ENCODE results near the gene PIGL.

PIGL gene

GRCh38 chr17:16313139-16314090 lies 96.4 kb downstream of the PIGL start:
- DNase-seq: no peak

GRCh38 chr17:16314189-16314588 lies 97.2 kb downstream of the PIGL start:
- DNase-seq: no peak

GRCh38 chr17:16314859-16315258 lies 97.8 kb downstream of the PIGL start:
- no peak for DNase-seq

GRCh38 chr17:16319969-16320368 lies 103.0 kb downstream of the PIGL start:
- DNase-seq: no peak

- no peak for DNase-seq
Measured at GRCh38 chr17:16322636-16323035, 105.6 kb downstream of the PIGL start.

- no peak for DNase-seq
Measured at GRCh38 chr17:16325964-16326363, 109.0 kb downstream of the PIGL start.

- no peak for DNase-seq
Measured at GRCh38 chr17:16327018-16327417, 110.0 kb downstream of the PIGL start.

GRCh38 chr17:16328997-16329396 lies 112.0 kb downstream of the PIGL start:
- DNase-seq: no peak

GRCh38 chr17:16329519-16330271 lies 112.7 kb downstream of the PIGL start:
- peak; percentile 59 for DNase-seq

- DNase-seq: no peak
Measured at GRCh38 chr17:16338391-16338790, 121.4 kb downstream of the PIGL start.

- DNase-seq: no peak
Measured at GRCh38 chr17:16339402-16339801, 122.4 kb downstream of the PIGL start.

GRCh38 chr17:16339959-16340358 lies 122.9 kb downstream of the PIGL start:
- DNase-seq: no peak

- DNase-seq: no peak
Measured at GRCh38 chr17:16342979-16343378, 126.0 kb downstream of the PIGL start.

- no peak for DNase-seq
Measured at GRCh38 chr17:16343569-16343968, 126.6 kb downstream of the PIGL start.

GRCh38 chr17:16345565-16345964 lies 128.6 kb downstream of the PIGL start:
- DNase-seq: no peak

- no peak for DNase-seq
Measured at GRCh38 chr17:16346721-16347271, 129.8 kb downstream of the PIGL start.

- DNase-seq: no peak
Measured at GRCh38 chr17:16348586-16348985, 131.6 kb downstream of the PIGL start.

- no peak for DNase-seq
Measured at GRCh38 chr17:16349431-16349830, 132.4 kb downstream of the PIGL start.

- DNase-seq: no peak
Measured at GRCh38 chr17:16351831-16352230, 134.8 kb downstream of the PIGL start.

- peak; percentile 42 for DNase-seq
Measured at GRCh38 chr17:16352303-16352666, 135.3 kb downstream of the PIGL start.

- peak; percentile 46 for DNase-seq
Measured at GRCh38 chr17:16352667-16353316, 135.8 kb downstream of the PIGL start.

- no peak for DNase-seq
Measured at GRCh38 chr17:16353317-16354174, 136.5 kb downstream of the PIGL start, which contains the start of gene CENPV. CENPV (minus strand) TSS chr17:16353469; CDS start chr17:16353436, 33 bp downstream.

All from femur (tissue), 1 donor.